GOT3 (cell line): Measurements from ENCODE around the gene LRCOL1.

Experiments
- DNase-seq: peaks from one replicate; lab custom pipeline; 2025; ENCODE audit warnings: mixed read lengths; lab: John Stamatoyannopoulos, UW

LRCOL1 gene

DNA sequence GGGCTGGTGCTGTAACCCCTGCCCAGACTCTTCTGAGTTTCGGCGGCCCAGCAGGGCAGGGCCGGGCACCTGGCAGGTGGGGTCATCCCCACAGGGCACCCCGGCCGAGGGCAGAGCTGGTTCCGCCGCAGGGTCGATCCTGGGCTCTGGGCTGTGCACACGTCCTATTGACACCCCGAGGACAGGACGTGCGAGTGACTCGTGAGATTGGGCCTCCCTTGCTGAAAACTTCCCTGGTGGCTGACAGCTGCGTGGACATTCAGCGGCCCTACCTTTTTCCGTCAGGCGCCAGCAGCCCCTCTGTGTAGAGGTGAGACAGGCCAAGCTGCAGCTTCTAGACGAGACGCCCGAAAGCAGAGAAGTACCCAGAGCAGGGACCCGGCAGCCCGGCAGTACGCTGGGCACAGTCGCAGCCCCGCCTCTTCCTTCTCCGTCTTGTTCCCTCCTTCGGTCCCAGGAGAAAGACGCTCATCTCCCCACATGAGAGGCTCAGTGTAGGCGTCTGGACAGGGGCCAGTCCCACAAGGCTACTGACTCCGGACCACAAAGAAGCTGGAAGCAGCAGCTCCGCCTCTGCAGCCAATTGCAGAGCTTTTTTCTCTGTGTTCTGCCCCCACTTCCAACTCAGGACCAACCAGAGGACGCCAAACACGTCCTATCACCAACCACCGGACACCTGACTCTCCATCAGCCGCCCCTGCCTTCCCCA is at the start of gene LRCOL1:
Gene LRCOL1 (minus strand): TSS at position 532 of the 709 bp plus-strand sequence. CDS start 4,331 bp downstream, outside the sequence.
- no peak for DNase-seq

DNA sequence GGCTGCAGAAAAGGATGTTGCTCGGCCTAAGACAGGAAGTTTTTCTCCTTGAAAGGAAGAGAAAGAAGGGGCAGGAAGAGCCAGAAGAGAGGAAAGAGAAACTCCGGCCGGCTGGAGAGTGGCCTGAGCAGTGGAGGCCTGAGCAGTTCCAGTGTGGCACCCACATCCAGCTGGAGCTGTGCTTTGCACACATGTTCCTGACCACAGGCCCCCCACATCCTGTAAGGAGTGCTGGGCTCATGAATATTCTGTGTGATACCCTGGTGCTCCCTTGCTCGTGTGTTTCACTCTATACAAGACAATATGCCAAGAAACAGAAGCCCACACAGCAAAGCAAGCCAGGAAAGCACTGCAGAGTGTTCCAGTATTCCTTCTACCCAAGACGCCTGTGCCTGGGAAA is 49.7 kb upstream of the LRCOL1 start:
- no peak for DNase-seq

GRCh38 chr12:132659146-132659545 is 48.8 kb upstream of the LRCOL1 start:
- DNase-seq: no peak

DNA sequence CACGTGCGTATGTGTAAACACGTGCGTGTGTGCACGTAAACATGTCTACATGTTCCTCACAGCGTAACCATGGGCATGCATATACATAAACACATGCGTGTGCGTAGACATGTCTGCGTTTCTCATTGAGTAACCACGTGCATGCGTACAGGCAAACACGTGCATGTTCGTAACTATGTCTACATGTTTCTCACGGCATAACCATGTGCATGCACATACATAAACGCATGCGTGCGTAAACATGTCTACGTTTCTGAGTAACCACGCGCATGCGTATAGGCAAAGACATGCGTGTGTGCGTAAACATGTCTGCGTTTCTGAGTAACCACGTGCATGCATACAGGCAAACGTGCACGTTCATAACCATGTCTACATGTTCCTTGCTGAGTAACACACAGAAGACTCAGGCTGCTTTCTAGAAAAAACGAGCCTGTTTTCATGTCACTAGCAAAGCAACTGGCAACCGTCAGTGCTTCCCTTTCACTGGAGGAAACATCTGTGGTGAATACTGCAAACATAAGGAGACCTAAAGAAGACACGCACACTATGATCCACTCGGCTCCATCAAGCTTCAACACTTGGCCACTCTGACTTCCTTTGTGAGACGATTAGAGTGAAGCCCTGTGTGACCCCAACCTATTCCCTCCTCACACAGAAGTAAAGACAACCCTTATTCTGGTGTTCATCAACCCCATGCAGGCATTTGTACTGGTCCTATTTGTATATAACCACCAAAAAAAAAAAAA is 47.9 kb upstream of the LRCOL1 start:
- DNase-seq: no peak

DNA sequence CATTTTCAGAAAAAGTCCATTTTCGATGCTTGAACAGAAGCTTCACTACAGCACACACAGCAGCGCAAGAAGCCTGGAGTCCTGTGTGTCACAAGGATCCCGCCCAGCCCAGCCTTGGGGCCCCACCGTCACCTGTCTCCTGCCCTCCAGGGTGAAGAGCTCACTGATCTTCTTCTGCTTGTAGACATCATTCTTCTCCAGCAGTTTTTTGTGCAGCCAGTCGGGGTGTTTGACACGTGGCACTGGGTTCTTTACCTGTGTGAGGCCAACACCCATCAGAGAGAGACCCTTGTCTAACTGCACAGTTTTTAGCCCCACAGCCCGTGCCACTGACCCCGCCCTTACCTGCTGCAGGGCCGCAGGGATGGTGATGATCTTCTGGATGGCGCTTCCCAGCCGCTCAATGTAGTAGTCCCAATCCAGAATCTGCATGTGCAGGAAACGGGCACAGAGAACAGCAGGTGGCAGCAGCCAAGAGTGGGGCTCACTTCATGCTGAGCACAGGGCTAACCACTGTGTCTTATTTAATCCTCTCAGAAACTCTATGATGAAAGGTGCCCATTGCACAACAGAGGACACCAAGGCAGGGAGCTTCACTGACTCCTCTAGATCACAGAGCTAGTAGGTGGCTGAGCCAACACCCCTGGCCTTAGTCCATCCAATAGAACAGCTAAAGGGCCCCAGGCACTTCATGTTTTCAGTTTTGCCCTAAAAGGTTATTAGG is 46.8 kb upstream of the LRCOL1 start:
- no peak for DNase-seq

- no peak for DNase-seq
These were observed 43.3 kb upstream of the LRCOL1 start for GRCh38 chr12:132653567-132654290.

GRCh38 chr12:132651444-132652100 is 41.2 kb upstream of the LRCOL1 start:
- DNase-seq: no peak

GRCh38 chr12:132649226-132649945 is 39.0 kb upstream of the LRCOL1 start:
- DNase-seq: no peak

- DNase-seq: no peak
These were observed 38.3 kb upstream of the LRCOL1 start for GRCh38 chr12:132648616-132649225.

DNA sequence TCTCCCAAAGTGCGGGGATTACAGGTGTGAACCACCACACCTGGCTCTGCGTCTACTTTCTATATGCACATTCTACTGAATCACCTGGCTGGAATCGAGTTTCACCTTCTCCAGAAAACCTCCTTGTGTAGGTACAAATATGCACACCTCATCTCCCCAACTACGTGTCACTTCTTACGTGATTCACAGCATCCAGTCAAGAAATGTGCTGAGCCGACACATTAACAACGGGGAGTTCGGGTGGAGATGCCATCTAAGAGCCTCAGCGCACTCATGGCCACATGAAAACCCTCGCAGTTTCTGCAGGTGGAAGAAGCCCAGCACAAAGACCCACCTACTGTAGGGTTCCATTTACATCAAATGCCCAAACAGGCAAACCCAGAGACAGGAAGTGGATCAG is 37.5 kb upstream of the LRCOL1 start:
- no peak for DNase-seq

- DNase-seq: no peak
These were observed 36.5 kb upstream of the LRCOL1 start for GRCh38 chr12:132646850-132647249.

DNA sequence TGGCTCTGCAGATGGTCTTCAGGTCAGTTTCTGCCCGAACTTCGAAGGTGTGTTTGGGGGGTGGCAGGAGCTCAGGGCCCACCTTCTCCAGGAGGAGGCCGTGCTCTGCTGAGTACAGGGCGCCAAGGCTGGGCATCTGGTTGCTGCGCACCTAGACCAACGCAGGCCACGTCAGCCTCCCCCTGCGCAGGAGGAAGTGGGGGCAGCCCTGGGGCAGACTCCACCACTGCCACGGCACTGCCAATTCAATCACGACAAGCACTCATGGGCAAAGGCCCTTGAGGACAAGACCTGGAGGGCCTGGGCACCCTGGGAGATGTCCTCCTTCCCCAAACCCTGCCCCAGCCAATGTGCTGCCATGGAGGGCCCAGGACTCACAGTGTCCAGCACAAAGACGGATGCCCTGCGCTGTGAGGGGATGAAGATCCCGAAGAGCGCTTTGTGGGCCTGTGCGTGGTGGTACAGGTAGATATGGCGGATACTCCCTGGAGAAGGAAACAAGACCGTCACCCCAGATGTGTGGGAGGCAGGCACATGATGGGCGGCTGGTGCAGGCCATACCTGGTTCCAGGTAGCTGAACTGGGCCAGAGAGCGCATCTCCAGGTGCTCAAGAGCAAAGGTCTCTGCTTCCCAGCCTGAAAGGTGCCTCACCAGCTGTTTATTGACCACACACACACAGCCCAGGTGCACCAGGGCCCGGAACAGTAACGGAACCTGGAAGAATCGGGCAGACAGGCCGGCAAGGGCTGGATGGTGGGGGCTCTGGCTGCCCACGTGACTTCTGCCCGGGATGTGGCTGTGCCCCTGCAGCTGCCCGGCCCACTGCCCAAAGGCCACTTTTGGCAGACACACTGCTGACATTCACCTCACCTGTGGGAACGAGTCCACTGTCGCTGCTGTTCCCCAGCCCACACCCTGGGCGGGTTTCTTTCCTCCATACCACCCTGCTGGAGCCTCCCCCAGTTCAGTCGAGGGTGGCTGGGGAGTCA is 32.8 kb upstream of the LRCOL1 start:
- DNase-seq: no peak

- no peak for DNase-seq
These were observed 31.6 kb upstream of the LRCOL1 start for GRCh38 chr12:132641811-132642650.

- DNase-seq: no peak
These were observed 30.6 kb upstream of the LRCOL1 start for GRCh38 chr12:132640936-132641335.

GRCh38 chr12:132639956-132640520 is 29.7 kb upstream of the LRCOL1 start:
- DNase-seq: no peak

- no peak for DNase-seq
These were observed 28.4 kb upstream of the LRCOL1 start for GRCh38 chr12:132638541-132639408.

GRCh38 chr12:132637811-132638210 is 27.4 kb upstream of the LRCOL1 start:
- DNase-seq: no peak
